VCaP (cell line): ENCODE data around the gene PRKCH.

Experiments used
- H3K27ac ChIP-seq: fragments of 450-650 bp; 2 replicates; pipeline ENCODE4 v1.5.1; 2017
- TF ChIP-seq, protein P1 (sequence below): fragments of 450-650 bp; conservative IDR thresholded peaks from 2 replicates; pipeline ENCODE4 v1.5.1; 2017; ENCODE audit warnings: mild to moderate bottlenecking, moderate library complexity

Gene PRKCH

DNA sequence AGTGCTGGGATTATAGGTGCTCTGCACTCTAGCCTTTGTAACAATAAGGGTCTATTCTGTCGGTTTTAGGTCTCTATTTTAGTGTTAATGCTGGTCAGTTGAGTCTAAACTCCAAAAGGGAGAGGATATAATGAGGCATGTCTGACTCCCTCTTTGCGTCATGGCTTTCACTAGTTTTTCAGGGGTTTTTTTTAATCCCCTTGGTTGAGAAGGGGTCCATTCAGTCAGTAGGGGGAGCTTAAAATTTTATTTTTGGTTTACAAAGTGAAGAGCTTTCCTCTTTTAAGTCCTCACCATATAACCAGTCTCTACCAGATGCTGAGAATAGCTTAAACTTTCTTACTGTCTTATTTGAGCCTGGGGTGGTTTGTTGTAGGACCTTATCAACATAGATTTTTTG is 106.9 kb downstream of the PRKCH start:
- peak overlapping the region; percentile 93 for H3K27ac ChIP-seq
- TF ChIP-seq, protein P1, sequence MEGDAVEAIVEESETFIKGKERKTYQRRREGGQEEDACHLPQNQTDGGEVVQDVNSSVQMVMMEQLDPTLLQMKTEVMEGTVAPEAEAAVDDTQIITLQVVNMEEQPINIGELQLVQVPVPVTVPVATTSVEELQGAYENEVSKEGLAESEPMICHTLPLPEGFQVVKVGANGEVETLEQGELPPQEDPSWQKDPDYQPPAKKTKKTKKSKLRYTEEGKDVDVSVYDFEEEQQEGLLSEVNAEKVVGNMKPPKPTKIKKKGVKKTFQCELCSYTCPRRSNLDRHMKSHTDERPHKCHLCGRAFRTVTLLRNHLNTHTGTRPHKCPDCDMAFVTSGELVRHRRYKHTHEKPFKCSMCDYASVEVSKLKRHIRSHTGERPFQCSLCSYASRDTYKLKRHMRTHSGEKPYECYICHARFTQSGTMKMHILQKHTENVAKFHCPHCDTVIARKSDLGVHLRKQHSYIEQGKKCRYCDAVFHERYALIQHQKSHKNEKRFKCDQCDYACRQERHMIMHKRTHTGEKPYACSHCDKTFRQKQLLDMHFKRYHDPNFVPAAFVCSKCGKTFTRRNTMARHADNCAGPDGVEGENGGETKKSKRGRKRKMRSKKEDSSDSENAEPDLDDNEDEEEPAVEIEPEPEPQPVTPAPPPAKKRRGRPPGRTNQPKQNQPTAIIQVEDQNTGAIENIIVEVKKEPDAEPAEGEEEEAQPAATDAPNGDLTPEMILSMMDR, result no peak

DNA sequence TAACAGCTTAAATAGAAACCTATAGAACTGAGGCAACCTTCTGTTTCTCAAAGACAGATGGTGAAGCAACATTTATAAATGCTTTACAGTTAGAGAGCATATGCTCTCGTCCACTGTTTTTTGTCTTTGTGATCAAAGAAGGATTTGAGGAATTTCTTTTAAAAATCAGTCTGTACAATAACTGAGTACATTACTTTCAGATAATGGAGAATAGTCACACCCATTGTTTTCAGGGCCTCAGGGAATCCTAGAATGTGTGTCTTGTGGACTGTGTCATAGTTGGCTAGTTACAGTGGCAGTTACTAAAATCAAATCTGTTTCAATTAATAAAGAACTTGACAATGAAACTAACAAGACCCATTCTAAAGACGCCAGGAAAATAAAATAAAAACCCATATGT is 107.9 kb downstream of the PRKCH start:
- H3K27ac ChIP-seq, result peak overlapping the region; percentile 93
- TF ChIP-seq, protein P1, result no peak

DNA sequence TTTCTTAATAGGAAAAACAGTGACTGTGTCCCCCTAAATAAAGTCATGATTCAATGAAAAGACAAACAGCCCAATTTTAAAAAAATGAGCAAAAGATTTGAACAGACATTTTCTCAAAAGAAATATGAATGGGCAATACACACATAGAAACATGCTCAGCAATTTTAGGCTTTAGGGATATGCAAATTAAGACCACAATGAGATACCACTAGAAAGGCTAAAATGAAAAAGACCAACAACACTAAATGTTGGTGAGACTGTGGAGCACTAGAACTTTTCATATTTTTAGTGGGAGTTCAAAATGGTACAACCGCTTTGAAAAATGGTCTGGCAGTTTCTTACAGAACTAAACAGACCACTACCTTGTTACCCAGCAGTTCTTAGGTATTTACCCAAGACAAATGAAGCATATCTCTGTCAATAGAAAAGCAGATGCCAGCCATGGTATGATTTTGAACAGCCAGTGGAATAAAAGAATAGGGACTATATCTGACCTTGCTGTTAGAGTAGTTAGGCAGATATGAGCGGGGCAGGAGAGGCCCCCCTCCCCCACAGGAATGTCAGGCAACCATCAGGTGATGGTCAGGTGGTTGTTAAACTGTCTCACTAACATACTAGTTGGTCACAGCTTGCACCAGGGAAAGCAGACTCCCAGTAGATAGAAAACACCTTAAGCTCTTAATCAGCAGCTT is 108.8 kb downstream of the PRKCH start:
- TF ChIP-seq, protein P1, result no peak
- H3K27ac ChIP-seq, result peak overlapping the region; percentile 93

DNA sequence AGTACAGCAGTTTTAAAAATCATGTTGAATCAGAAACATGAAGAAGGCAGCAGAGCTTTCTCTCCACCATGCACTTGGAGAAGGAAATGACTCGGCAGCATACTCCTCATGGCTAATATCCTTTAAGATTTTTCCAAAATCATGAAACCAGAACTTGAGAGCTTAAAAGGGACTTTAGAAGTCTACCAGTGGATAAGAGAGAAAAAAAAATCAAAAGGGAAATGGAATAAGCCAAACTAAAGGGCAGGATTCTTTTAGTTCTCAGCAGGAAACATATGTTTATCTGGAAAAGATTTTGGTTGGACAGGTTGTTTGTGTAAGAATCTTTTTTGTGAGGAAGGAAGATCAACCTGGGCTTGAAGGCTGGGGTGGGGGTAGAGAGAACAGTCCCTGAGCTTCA is 111.8 kb downstream of the PRKCH start:
- TF ChIP-seq, protein P1, result no peak
- peak overlapping the region; percentile 93; the same call in 1 of the 2 replicates for H3K27ac ChIP-seq

GRCh38 chr14:61433828-61434227 is 112.4 kb downstream of the PRKCH start:
- no peak overlapping the region; the same call in 1 of the 2 replicates for H3K27ac ChIP-seq
- TF ChIP-seq, protein P1, result no peak

GRCh38 chr14:61434311-61434710 is 112.9 kb downstream of the PRKCH start:
- TF ChIP-seq, protein P1, result no peak
- H3K27ac ChIP-seq, result no peak overlapping the region

DNA sequence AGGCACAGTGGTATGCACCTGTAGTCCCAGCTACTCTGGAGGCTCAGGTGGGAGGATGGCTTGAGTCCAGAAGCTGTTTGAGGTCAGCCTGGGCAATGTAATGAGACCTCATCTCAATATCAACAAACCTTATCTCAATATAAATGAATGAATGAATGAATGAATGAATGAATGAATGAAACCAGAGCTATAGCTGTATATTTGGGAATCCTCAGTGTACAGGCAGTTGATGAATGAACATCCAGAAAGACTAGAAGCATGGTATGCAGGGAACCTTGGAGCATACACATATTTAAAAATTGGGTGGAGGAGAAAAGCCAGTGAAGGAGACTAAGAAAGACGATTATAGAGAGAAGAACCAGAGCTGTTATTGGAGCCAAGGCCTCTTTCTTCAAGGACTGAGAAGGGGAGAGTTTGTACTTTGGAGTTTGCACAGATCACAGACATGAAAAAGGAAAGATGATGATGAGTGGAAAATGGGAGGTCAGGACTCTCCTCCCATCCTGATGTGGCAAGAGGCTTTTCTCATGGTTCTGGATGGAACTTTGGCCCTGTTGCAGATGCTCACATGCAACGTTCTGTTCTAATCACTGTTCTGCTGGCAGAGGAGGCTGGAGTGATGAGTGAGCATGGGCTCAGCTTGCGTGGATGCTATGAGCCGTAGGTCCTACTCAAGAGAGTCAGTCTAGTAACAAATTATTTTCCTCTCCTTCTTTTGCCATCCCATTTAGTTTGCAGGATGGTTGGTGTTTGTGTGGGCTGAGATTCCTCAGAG is 114.4 kb downstream of the PRKCH start:
- TF ChIP-seq, protein P1, result no peak

More for the DNA sequence above, 114.4 kb downstream of the PRKCH start:
- no peak overlapping the region; the same call in 1 of the 2 replicates for H3K27ac ChIP-seq
